H1 (cell line): ENCODE measurements around the gene CNIH4. TPM values are rescaled to one million over a fixed set of nuclear protein-coding genes. Genes with fewer than 3 reads are reported as not detected.
A peak's percentile ranks its signal among the peaks of the same experiment; 100 is the strongest.

Experiments
- CTCF ChIA-PET: fragments of 300-600 bp; sonication (Branson Sonifier 250); formaldehyde crosslinking; loops from one replicate; lab custom pipeline; 2021; ENCODE audit not compliant: partially characterized antibody; lab: Charles Lee
- POLR2A ChIA-PET: fragments of 300-600 bp; sonication (Branson Sonifier 250); formaldehyde crosslinking; loops from one replicate; lab custom pipeline; 2021; ENCODE audit warnings: inconsistent platforms; ENCODE audit not compliant: partially characterized antibody; lab: Charles Lee
- DNase-seq, 2 experiments: peaks; one replicate each; pipeline versions ENCODE4 v3.0.0 to v3.0.0-alpha.2; 2010 to 2022; ENCODE audit warnings: low spot score in 2 of 2, low read depth in 1 of 2, mixed read lengths in 1 of 2
- FAIRE-seq: peaks from 2 replicates; lab custom pipeline; 2011; peaks lifted over from hg19 to GRCh38; lab: Jason Lieb, UNC
- H2AFZ ChIP-seq: 2 replicates; pipeline ENCODE4 v1.8.1; 2012; ENCODE audit warnings: low read length, inconsistent platforms
- H2AK5ac ChIP-seq: 2 replicates; pipeline ENCODE4 v1.6.1; 2013; ENCODE audit warnings: low read depth, low read length
- H2BK120ac ChIP-seq: replicated peaks from 2 replicates; pipeline ENCODE3; 2013; ENCODE audit warnings: low read depth, low read length, inconsistent platforms
- H2BK12ac ChIP-seq: 2 replicates; pipeline ENCODE4 v1.6.1; 2013; ENCODE audit warnings: low read depth, low read length
- H2BK15ac ChIP-seq: 2 replicates; pipeline ENCODE4 v1.6.1; 2013; ENCODE audit warnings: low read length
- H2BK20ac ChIP-seq: 2 replicates; pipeline ENCODE4 v1.6.1; 2013; ENCODE audit warnings: low read length
- H2BK5ac ChIP-seq: 2 replicates; pipeline ENCODE4 v1.6.1; 2013; ENCODE audit warnings: low read depth, low read length
- H3K14ac ChIP-seq: 2 replicates; pipeline ENCODE4 v1.6.1; 2013; ENCODE audit warnings: inconsistent platforms; ENCODE audit not compliant: insufficient read length
- H3K18ac ChIP-seq: 2 replicates; pipeline ENCODE4 v1.6.1; 2013; ENCODE audit warnings: low read length; ENCODE audit errors: extremely low read depth
- H3K23ac ChIP-seq: 2 replicates; pipeline ENCODE4 v1.6.1; 2013; ENCODE audit warnings: inconsistent platforms; ENCODE audit not compliant: insufficient read length
- H3K23me2 ChIP-seq: 2 replicates; pipeline ENCODE4 v1.6.1; 2013; ENCODE audit warnings: low read depth, low read length
- H3K27ac ChIP-seq: 2 replicates; pipeline ENCODE4 v1.6.1; 2011; ENCODE audit warnings: low read depth, low read length, inconsistent platforms
- H3K27me3 ChIP-seq, 4 experiments: replicated peaks in 1 of 4; 1 replicate in 1 of 4; 2 replicates in 3 of 4; pipeline versions ENCODE4 v1.6.1 to v1.8.1; 2011 to 2013; ENCODE audit warnings: low read length in 3 of 4, mild to moderate bottlenecking in 3 of 4, inconsistent platforms in 2 of 4, mixed read lengths in 2 of 4, moderate library complexity in 1 of 4; ENCODE audit not compliant: control insufficient read depth in 3 of 4, insufficient read depth in 3 of 4; ENCODE audit errors: extremely low read depth in 1 of 4
- H3K36me3 ChIP-seq, 4 experiments: 2 replicates each; pipeline versions ENCODE4 v1.6.1 to v1.8.1; 2011 to 2013; ENCODE audit warnings: mild to moderate bottlenecking in 4 of 4, low read length in 3 of 4, moderate library complexity in 2 of 4, control low read depth in 1 of 4, inconsistent platforms in 1 of 4; ENCODE audit not compliant: insufficient read depth in 4 of 4, control insufficient read depth in 2 of 4
- H3K4ac ChIP-seq: replicated peaks from 2 replicates; pipeline ENCODE3; 2013; ENCODE audit warnings: low read length, low read depth, mixed read lengths, inconsistent platforms; ENCODE audit not compliant: insufficient read length
- H3K4me1 ChIP-seq, 4 experiments: replicated peaks in 1 of 4; 1 replicate in 1 of 4; 2 replicates in 3 of 4; pipeline versions ENCODE4 v1.6.1 to v1.8.1; 2011 to 2013; ENCODE audit warnings: low read length in 3 of 4, inconsistent platforms in 2 of 4, mixed read lengths in 1 of 4; ENCODE audit not compliant: insufficient read depth in 4 of 4, control insufficient read depth in 3 of 4
- H3K4me2 ChIP-seq, 2 experiments: 2 replicates each; pipeline versions ENCODE4 v1.6.1 to v1.8.1; 2011 to 2013; ENCODE audit warnings: low read depth in 2 of 2, low read length in 2 of 2, control low read depth in 1 of 2, inconsistent platforms in 1 of 2, mild to moderate bottlenecking in 1 of 2; ENCODE audit not compliant: insufficient read depth in 1 of 2
- H3K4me3 ChIP-seq, 4 experiments: fragments of 200-600, 300-600 bp in 1 of 4; sonication (generic), shearing (Covaris generic), sonication (Bioruptor Twin) in 1 of 4; 2 replicates each; pipeline versions ENCODE4 v1.5.1 to v1.8.1; 2011 to 2016; ENCODE audit warnings: low read length in 4 of 4, low read depth in 3 of 4, control low read depth in 2 of 4, inconsistent platforms in 2 of 4, mild to moderate bottlenecking in 2 of 4, mixed read lengths in 1 of 4, moderate library complexity in 1 of 4; ENCODE audit not compliant: insufficient read depth in 2 of 4; ENCODE audit errors: extremely low read depth in 1 of 4
- H3K56ac ChIP-seq: replicated peaks from 2 replicates; pipeline ENCODE3; 2013; ENCODE audit warnings: low read depth, mild to moderate bottlenecking, mixed read lengths, low read length, inconsistent platforms; ENCODE audit not compliant: insufficient read length
- H3K79me1 ChIP-seq: 2 replicates; pipeline ENCODE4 v1.6.1; 2013; ENCODE audit warnings: low read depth, low read length, control low read depth
- H3K79me2 ChIP-seq, 2 experiments: 2 replicates each; pipeline versions ENCODE4 v1.6.1 to v1.8.1; 2012 to 2013; ENCODE audit warnings: low read length in 2 of 2, mild to moderate bottlenecking in 2 of 2, inconsistent platforms in 1 of 2; ENCODE audit not compliant: insufficient read depth in 2 of 2, control insufficient read depth in 1 of 2
- H3K9ac ChIP-seq, 4 experiments: replicated peaks in 1 of 4; 1 replicate in 1 of 4; 2 replicates in 3 of 4; pipeline versions ENCODE4 v1.6.1 to v1.8.1; 2011 to 2013; ENCODE audit warnings: low read depth in 3 of 4, low read length in 3 of 4, control low read depth in 2 of 4, mild to moderate bottlenecking in 2 of 4, moderate library complexity in 2 of 4, inconsistent platforms in 1 of 4; ENCODE audit errors: extremely low read depth in 1 of 4
- H3K9me3 ChIP-seq, 2 experiments: 2 replicates each; pipeline versions ENCODE4 v1.6.1 to v1.8.1; 2012 to 2013; ENCODE audit warnings: mild to moderate bottlenecking in 2 of 2, moderate library complexity in 2 of 2, control low read depth in 1 of 2, inconsistent platforms in 1 of 2, low read depth in 1 of 2, low read length in 1 of 2, mixed read lengths in 1 of 2; ENCODE audit not compliant: insufficient read depth in 2 of 2
- H4K20me1 ChIP-seq, 2 experiments: replicated peaks in 1 of 2; 2 replicates each; pipeline versions ENCODE3 to v1.8.1; 2011 to 2013; ENCODE audit warnings: inconsistent platforms in 2 of 2, low read length in 2 of 2, mild to moderate bottlenecking in 1 of 2; ENCODE audit not compliant: insufficient read depth in 2 of 2, control insufficient read depth in 1 of 2
- H4K5ac ChIP-seq: 2 replicates; pipeline ENCODE4 v1.6.1; 2013; ENCODE audit warnings: low read length, low read depth, mixed read lengths, inconsistent platforms; ENCODE audit not compliant: insufficient read length
- H4K8ac ChIP-seq: 2 replicates; pipeline ENCODE4 v1.8.0; 2013; ENCODE audit warnings: mild to moderate bottlenecking, moderate library complexity, low read length, inconsistent platforms; ENCODE audit not compliant: insufficient read depth; ENCODE audit errors: extremely low read depth
- H4K91ac ChIP-seq: replicated peaks from 2 replicates; pipeline ENCODE3; 2013; ENCODE audit warnings: low read length, mixed read lengths, inconsistent platforms; ENCODE audit not compliant: insufficient read length
- ASH2L ChIP-seq: fragments of 200-600, 300-600 bp; sonication (generic); IDR thresholded peaks from one replicate; pipeline ENCODE4 v1.7.1; 2017; ENCODE audit warnings: low read length
- POLR2A ChIP-seq, 2 experiments: IDR thresholded peaks; 1 replicate in 1 of 2; 2 replicates in 1 of 2; pipeline ENCODE4 v1.6.1; 2011; ENCODE audit warnings: low read depth in 2 of 2, low read length in 2 of 2, mild to moderate bottlenecking in 2 of 2; ENCODE audit errors: control extremely low read depth in 1 of 2
- POLR2AphosphoS5 ChIP-seq: IDR thresholded peaks from 2 replicates; pipeline ENCODE4 v1.6.1; 2011; ENCODE audit warnings: low read depth, low read length
- SIRT6 ChIP-seq: IDR thresholded peaks from one replicate; pipeline ENCODE4 v1.7.1; 2012; ENCODE audit warnings: low read length, inconsistent platforms
- SIX5 ChIP-seq: IDR thresholded peaks from 2 replicates; pipeline ENCODE4 v1.6.1; 2011; ENCODE audit warnings: mild to moderate bottlenecking, low read depth, low read length
- SUZ12 ChIP-seq: fragments of 200-600 bp; sonication (generic); IDR thresholded peaks from 2 replicates; pipeline ENCODE4 v1.6.1; 2012; ENCODE audit warnings: mild to moderate bottlenecking, inconsistent platforms, low read length, moderate library complexity, mixed read lengths
- TAF1 ChIP-seq: IDR thresholded peaks from 2 replicates; pipeline ENCODE4 v1.6.1; 2011; ENCODE audit warnings: mild to moderate bottlenecking, low read depth, low read length
- ZNF274 ChIP-seq: IDR thresholded peaks from 2 replicates; pipeline ENCODE4 v1.7.0; 2012; ENCODE audit warnings: low read length, borderline replicate concordance; ENCODE audit errors: extremely low read depth
- WGBS, 2 experiments: shearing (Covaris generic) in 1 of 2; methylation state at CpG; one replicate each; pipeline versions ENCODE4 v1.1.6 to v1.1.7; 2013 to 2015; ENCODE audit warnings: low lambda C conversion rate in 2 of 2, mixed read lengths in 2 of 2, inconsistent platforms in 1 of 2, low coverage in 1 of 2, missing lambda C conversion rate in 1 of 2; ENCODE audit not compliant: insufficient replicate concordance in 2 of 2, insufficient coverage in 1 of 2, insufficient read length in 1 of 2; ENCODE audit errors: extremely low coverage in 1 of 2, missing lambda C conversion rate in 1 of 2; 5-methylcytosine and 5-hydroxymethylcytosine counted together
- long read RNA-seq, 2 experiments: library from RNA in 1 of 2; library from capped mRNA in 1 of 2; stranded (forward); transcript quantifications; one replicate each; pipeline ENCODE4 v2.0.0, GENCODE V29; 2021; ENCODE audit warnings: inconsistent platforms in 1 of 2
- polyA minus RNA-seq, 3 experiments: library from RNA; depleted of rRNA, polyadenylated mRNA; stranded (reverse); fragments of >200 nt; gene quantifications; 1 replicate in 2 of 3; 2 replicates in 1 of 3; pipeline ENCODE4 v1.2.3, GENCODE V29; 2011
- polyA plus RNA-seq, 7 experiments: library from polyadenylated mRNA; depleted of rRNA in 3 of 7; stranded (reverse) in 5 of 7; unstranded in 2 of 7; fragments of >200 nt in 5 of 7; fragments of 200-250 nt in 2 of 7; gene quantifications; 1 replicate in 5 of 7; 2 replicates in 1 of 7; 4 replicates in 1 of 7; pipeline versions ENCODE4 v1.2.1 to v1.2.3, GENCODE V29; 2011 to 2013; ENCODE audit warnings: missing spikeins in 2 of 7, mixed read lengths in 2 of 7
- total RNA-seq: library from RNA; stranded (reverse); fragmentation: NEBNext Ultra II Directional; extraction: Animal tissue kit (Norgen Biotek cat#: 25700); gene quantifications from 2 replicates; pipeline ENCODE4 v1.2.1, GENCODE V29; 2021

The CNIH4 gene
- total RNA-seq (76.2 and 84.7 TPM in 2 replicates), polyA plus RNA-seq (2011; rRNA removed) (78.4 and 151 TPM in 2 replicates), polyA minus RNA-seq (2011; rRNA and poly(A)+ RNA removed) (76.1 and 102 TPM in 2 replicates)
- polyA plus RNA-seq (2011; cell fraction: cytosol; rRNA removed), result 117 TPM
- 26.8 TPM for polyA plus RNA-seq (2011; cell fraction: nucleus; rRNA removed)
- polyA plus RNA-seq (2012, experiment 1 of 2), result 103 to 133 TPM (median 109 TPM) in 4 replicates
- polyA plus RNA-seq (2012, experiment 2 of 2), result 39.7 TPM
- 182 TPM for polyA plus RNA-seq (2013, experiment 1 of 2)
- 242 TPM for polyA plus RNA-seq (2013, experiment 2 of 2)
- 34.4 TPM for polyA minus RNA-seq (2011; cell fraction: cytosol; rRNA and poly(A)+ RNA removed)
- 34.0 TPM for polyA minus RNA-seq (2011; cell fraction: nucleus; rRNA and poly(A)+ RNA removed)
- long read RNA-seq, experiment 1, full-length matches to known transcripts, result 100 of 123 reads
- long read RNA-seq, experiment 1, partial matches to known transcripts, result 9 of 123 reads
- long read RNA-seq, experiment 1, other reads (novel, unspliced or antisense), result 14 of 123 reads
- long read RNA-seq, experiment 2, full-length matches to known transcripts, result 45 of 52 reads
- long read RNA-seq, experiment 2, partial matches to known transcripts, result 2 of 52 reads
- long read RNA-seq, experiment 2, other reads (novel, unspliced or antisense), result 5 of 52 reads

GRCh38 chr1:224356685-224357625 is at the start of gene CNIH4:
TSS of gene CNIH4 (plus strand) at chr1:224356879. CDS start at chr1:224356925, 46 bp downstream.
- Histone ChIP-seq H3K4me3 (peak within 1 kb of the TSS; percentile 77 to 88 (median 83)), H3K14ac (no peak within 1 kb of the TSS), H2AFZ (no peak within 1 kb of the TSS), H2BK15ac (no peak within 1 kb of the TSS), H2BK5ac (peak within 1 kb of the TSS; percentile 75; the same call in 1 of the 2 replicates), H2AK5ac (no peak within 1 kb of the TSS), H3K18ac (peak within 1 kb of the TSS; percentile 96), H2BK12ac (no peak within 1 kb of the TSS), H3K4me2 (peak within 1 kb of the TSS; percentile 67 to 73), H3K27me3 (no peaks in the 10 kb centered on the region), H3K4ac (no peak within 1 kb of the TSS), H3K79me2 (peaks cover 4 to 46% of the 10 kb centered on the region in 2 experiments), H3K79me1 (peaks cover 2% of the 10 kb centered on the region; the same call in 1 of the 2 replicates), H4K5ac (peak within 1 kb of the TSS; percentile 52), H3K56ac (peak within 1 kb of the TSS; percentile 20), H3K23ac (no peak within 1 kb of the TSS), H3K36me3 (peaks cover 0 to 16% (median 0%) of the 10 kb centered on the region in 4 experiments; a peak in 2 of 8 replicates), H4K20me1 (no peaks in the 10 kb centered on the region), H2BK20ac (no peak within 1 kb of the TSS), H3K27ac (peak within 1 kb of the TSS; percentile 17; the same call in 1 of the 2 replicates), H2BK120ac (no peak within 1 kb of the TSS), H3K9ac (peak within 1 kb of the TSS; percentile 60 to 96 (median 66); a peak in 4 of 7 replicates), H3K9me3 (peaks cover 0 to 7% of the 10 kb centered on the region in 2 experiments; a peak in 1 of 4 replicates), H4K8ac (peak within 1 kb of the TSS; percentile 72; the same call in 1 of the 2 replicates), H4K91ac (no peak within 1 kb of the TSS), H3K4me1 (peaks cover 1 to 6% (median 5%) of the 10 kb centered on the region in 4 experiments; a peak in 4 of 7 replicates), H3K23me2 (no peaks in the 10 kb centered on the region)
- 3% methylated on average over 56 of the region's 78 CpGs; no CpG with 5 or more reads in 1 of the 2 experiments for WGBS, 2 experiments
- ChIA-PET POLR2A (interaction anchor here (0.7 to 1.9 kb wide), 9 partner anchors 11 to 51 kb away, joined by 3 to 11 read pairs (median 3); partner anchors contain the start of gene NVL), CTCF (interaction anchor here (1.3 kb wide), 1 partner anchor 23 kb away, joined by 4 read pairs; no protein-coding TSS in a partner anchor)
- peak; percentile 75 to 89 for DNase-seq
- FAIRE-seq, result peak; percentile 39
- peak; percentile 71 to 84 for TF ChIP-seq POLR2A (IDR thresholded peaks at IDR 0.05; ENCODE audit: control extremely low read depth in 1 of 2, low read depth in 2 of 2, low read length in 2 of 2)
- TF ChIP-seq SIRT6, result no peak
- peak; percentile 94 for TF ChIP-seq SIX5
- TF ChIP-seq ASH2L, result peak; percentile 94
- no peak for TF ChIP-seq ZNF274
- TF ChIP-seq POLR2AphosphoS5, result peak; percentile 93
- no peak for TF ChIP-seq SUZ12
- peak; percentile 74; the same call in 1 of the 2 replicates for TF ChIP-seq TAF1
